GM23338 (cell line): Measurements from ENCODE around the gene NRCAM. TPM values are rescaled to one million over a fixed set of nuclear protein-coding genes. Genes with fewer than 3 reads are reported as not detected.

ENCODE experiments used
- ATAC-seq: fragments of 200-7000 bp; cut with Tn5 transposase; 3 replicates; pipeline ENCODE4 v1.9.1; 2020
- DNase-seq: peaks from one replicate; pipeline ENCODE4 v3.0.0-alpha.2; 2015; ENCODE audit warnings: low spot score
- H2AFZ ChIP-seq: fragments of 200-600 bp; sonication (generic); 2 replicates; pipeline ENCODE4 v1.8.0; 2016; ENCODE audit warnings: antibody characterized with exemption, mild to moderate bottlenecking, moderate library complexity
- H3F3A ChIP-seq: fragments of 200-600 bp; sonication (generic); replicated peaks from 2 replicates; pipeline ENCODE4 v1.8.0; 2017; ENCODE audit warnings: antibody characterized with exemption, mixed run types, low read depth
- H3K27ac ChIP-seq: fragments of 200-600 bp; sonication (generic); 2 replicates; pipeline ENCODE4 v1.6.1; 2016; ENCODE audit warnings: low read depth
- H3K27me3 ChIP-seq: fragments of 200-600 bp; sonication (generic); 2 replicates; pipeline ENCODE4 v1.8.0; 2016; ENCODE audit warnings: mild to moderate bottlenecking, mixed run types, moderate library complexity; ENCODE audit not compliant: insufficient read depth
- H3K36me3 ChIP-seq: fragments of 200-600 bp; sonication (generic); 2 replicates; pipeline ENCODE4 v1.8.0; 2016; ENCODE audit warnings: mild to moderate bottlenecking; ENCODE audit not compliant: insufficient read depth
- H3K4me1 ChIP-seq: fragments of 200-600 bp; sonication (generic); 2 replicates; pipeline ENCODE4 v1.8.0; 2016; ENCODE audit warnings: mild to moderate bottlenecking, moderate library complexity; ENCODE audit not compliant: insufficient read depth
- H3K4me2 ChIP-seq: fragments of 200-600 bp; sonication (generic); 2 replicates; pipeline ENCODE4 v1.7.1; 2017; ENCODE audit warnings: mixed run types
- H3K4me3 ChIP-seq: fragments of 200-600 bp; sonication (generic); 2 replicates; pipeline ENCODE4 v1.6.1; 2016; ENCODE audit warnings: mixed run types
- H3K79me2 ChIP-seq: fragments of 200-600 bp; sonication (generic); replicated peaks from 2 replicates; pipeline ENCODE4 v1.8.0; 2017; ENCODE audit warnings: mild to moderate bottlenecking; ENCODE audit not compliant: insufficient read depth
- H3K9me2 ChIP-seq: fragments of 200-600 bp; sonication (generic); 2 replicates; pipeline ENCODE4 v1.8.0; 2017; ENCODE audit not compliant: insufficient read depth
- H4K20me1 ChIP-seq: fragments of 200-600 bp; sonication (generic); replicated peaks from 2 replicates; pipeline ENCODE4 v1.8.0; 2017; ENCODE audit warnings: mild to moderate bottlenecking; ENCODE audit not compliant: insufficient read depth
- H3K27ac Mint-ChIP-seq: 2 replicates; pipeline ENCODE4 v1.8.0; 2020; ENCODE audit warnings: inconsistent platforms, mild to moderate bottlenecking, moderate library complexity, mixed read lengths
- H3K27me3 Mint-ChIP-seq: 3 replicates; pipeline ENCODE4 v1.8.0; 2022; ENCODE audit warnings: low read depth, mild to moderate bottlenecking, moderate library complexity, mixed read lengths, inconsistent platforms; ENCODE audit not compliant: insufficient read depth, poor library complexity
- H3K36me3 Mint-ChIP-seq: 3 replicates; pipeline ENCODE4 v1.8.0; 2021; ENCODE audit warnings: low read depth, mild to moderate bottlenecking, inconsistent platforms, moderate library complexity, mixed read lengths
- H3K4me1 Mint-ChIP-seq: 3 replicates; pipeline ENCODE4 v1.8.0; 2020; ENCODE audit warnings: mild to moderate bottlenecking, inconsistent platforms, mixed read lengths
- H3K4me3 Mint-ChIP-seq: 3 replicates; pipeline ENCODE4 v1.8.0; 2021; ENCODE audit warnings: moderate library complexity, mild to moderate bottlenecking, inconsistent platforms, mixed read lengths
- H3K9me3 Mint-ChIP-seq: 3 replicates; pipeline ENCODE4 v1.8.0; 2020; ENCODE audit warnings: moderate library complexity, mild to moderate bottlenecking, inconsistent platforms, mixed read lengths
- CTCF ChIP-seq, 2 experiments: fragments of 200-600 bp in 1 of 2; sonication (generic) in 1 of 2; conservative IDR thresholded peaks; 2 replicates each; pipeline versions ENCODE4 v1.5.1 to v1.6.1; 2016 to 2017; ENCODE audit warnings: antibody characterized with exemption in 2 of 2, low read depth in 2 of 2, mild to moderate bottlenecking in 2 of 2, moderate library complexity in 1 of 2
- EZH2 ChIP-seq: fragments of 200-600 bp; sonication (generic); IDR thresholded peaks from one replicate; pipeline ENCODE4 v1.8.0; 2017; ENCODE audit warnings: antibody characterized with exemption, mild to moderate bottlenecking, low read depth; ENCODE audit not compliant: unreplicated experiment
- JUNB ChIP-seq: IDR thresholded peaks from one replicate; pipeline ENCODE4 v1.6.1; 2016; ENCODE audit warnings: antibody characterized with exemption; ENCODE audit not compliant: unreplicated experiment
- NANOG ChIP-seq: IDR thresholded peaks from 2 replicates; pipeline ENCODE4 v1.6.1; 2016; ENCODE audit warnings: antibody characterized with exemption, borderline replicate concordance
- STAT1 ChIP-seq: IDR thresholded peaks from one replicate; pipeline ENCODE4 v1.6.1; 2016; ENCODE audit warnings: antibody characterized with exemption; ENCODE audit not compliant: unreplicated experiment
- ZNF114 ChIP-seq: fragments of 250-450 bp; sonication (Bioruptor Pico); IDR thresholded peaks from 2 replicates; pipeline ENCODE4 v1.5.0; 2020; ENCODE audit warnings: mild to moderate bottlenecking, moderate library complexity
- ZNF331 ChIP-seq: fragments of 250-450 bp; sonication (Bioruptor Pico); IDR thresholded peaks from 2 replicates; pipeline ENCODE4 v1.5.0; 2020; ENCODE audit warnings: low read depth, mild to moderate bottlenecking, moderate library complexity
- polyA plus RNA-seq: library from polyadenylated mRNA; unstranded; fragments of >200 nt; fragmentation: Nextera tagmentation; extraction: Ambion mirVana; gene quantifications from 2 replicates; pipeline ENCODE4 v1.2.1, GENCODE V29; 2016
- total RNA-seq: library from RNA; depleted of rRNA; stranded (reverse); fragments of >200 nt; shearing (Covaris generic); gene quantifications from 2 replicates; pipeline ENCODE4 v1.2.3, GENCODE V29; 2014
- TF ChIP-seq, protein P1 (sequence below): IDR thresholded peaks from one replicate; pipeline ENCODE4 v1.6.1; 2018; ENCODE audit warnings: antibody characterized with exemption; ENCODE audit not compliant: unreplicated experiment

Gene NRCAM
- total and polyA plus RNA-seq, 2 experiments from 2014 or later = 2.5 to 6.8 TPM

- no peaks in the 10 kb centered on the region for H3K9me3 Mint-ChIP-seq
- H3K27ac Mint-ChIP-seq = no peak overlapping the region
- H3K4me1 ChIP-seq = peaks cover 19% of the 10 kb centered on the region
- ATAC-seq (no peak), DNase-seq (peak; percentile 67)
- H3K4me3 Mint-ChIP-seq = no peak overlapping the region; the same call in 2 of the 3 replicates
- H3K9me2 ChIP-seq = no peaks in the 10 kb centered on the region
- no peak overlapping the region for H3K27ac ChIP-seq
- no peak overlapping the region for H3K4me2 ChIP-seq
- no peak overlapping the region for H3K4me3 ChIP-seq
- H2AFZ ChIP-seq = no peak overlapping the region
- peaks cover 29% of the 10 kb centered on the region for H3K4me1 Mint-ChIP-seq
- H3F3A ChIP-seq = 0 out of 2 replicates have a peak, but pooled peaks cover 2% of the 10 kb centered on the region
- peak; percentile 64 to 71 for TF ChIP-seq CTCF (conservative IDR thresholded peaks at IDR 0.05; ENCODE audit: low read depth in 2 of 2)
- TF ChIP-seq ZNF114 (CRISPR knock-in tag) = no peak
- peaks cover 14% of the 10 kb centered on the region for H4K20me1 ChIP-seq
- H3K36me3 ChIP-seq = no peaks in the 10 kb centered on the region
- H3K36me3 Mint-ChIP-seq = no peaks in the 10 kb centered on the region; the same call in 2 of the 3 replicates
- H3K27me3 ChIP-seq = peaks cover 44% of the 10 kb centered on the region
- no peaks in the 10 kb centered on the region for H3K79me2 ChIP-seq
- peaks cover 24% of the 10 kb centered on the region for H3K27me3 Mint-ChIP-seq
Measured at GRCh38 chr7:108452707-108453106, 3.5 kb downstream of the NRCAM start.

DNA sequence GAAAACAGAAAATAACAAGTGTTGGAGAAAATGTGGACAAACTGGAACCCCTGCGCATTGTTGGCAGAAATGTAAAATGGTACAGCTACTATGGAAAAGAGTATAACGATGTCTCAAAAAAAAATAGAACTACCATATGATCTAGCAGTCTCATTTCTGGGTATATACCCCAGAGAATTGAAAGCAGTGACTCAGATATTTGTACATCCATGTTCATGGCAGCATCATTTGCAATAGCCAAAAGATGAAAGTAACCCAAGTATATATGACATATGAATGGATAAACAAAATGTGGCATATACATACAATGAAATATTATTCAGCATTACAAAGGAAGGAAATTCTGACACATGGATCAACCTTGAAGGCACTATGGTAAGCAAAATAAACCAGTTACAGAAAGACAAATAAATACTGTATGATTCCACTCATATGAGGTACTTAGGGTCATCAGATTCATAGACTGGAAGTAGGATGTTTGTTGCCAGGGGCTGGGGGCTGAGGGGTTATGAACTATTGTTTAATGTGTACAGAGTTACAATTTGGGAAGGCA is 4.9 kb downstream of the NRCAM start:
- ATAC-seq (no peak), DNase-seq (no peak)
- Mint-ChIP-seq H3K9me3 (no peaks in the 10 kb centered on the region), H3K36me3 (no peaks in the 10 kb centered on the region), H3K4me1 (peaks cover 19% of the 10 kb centered on the region), H3K27me3 (peaks cover 13% of the 10 kb centered on the region), H3K27ac (no peak overlapping the region), H3K4me3 (no peak overlapping the region)
- H3K4me1 ChIP-seq = peaks cover 19% of the 10 kb centered on the region
- no peaks in the 10 kb centered on the region for H3K9me2 ChIP-seq
- no peaks in the 10 kb centered on the region for H3F3A ChIP-seq
- no peaks in the 10 kb centered on the region for H3K36me3 ChIP-seq
- H3K27me3 ChIP-seq = peaks cover 32% of the 10 kb centered on the region
- H4K20me1 ChIP-seq = peaks cover 14% of the 10 kb centered on the region
- no peak overlapping the region for H3K27ac ChIP-seq
- no peak overlapping the region for H3K4me3 ChIP-seq
- H2AFZ ChIP-seq = no peak overlapping the region
- no peaks in the 10 kb centered on the region for H3K79me2 ChIP-seq
- no peak overlapping the region for H3K4me2 ChIP-seq
- no peak for TF ChIP-seq CTCF (conservative IDR thresholded peaks at IDR 0.05; ENCODE audit: low read depth in 2 of 2)
- TF ChIP-seq, protein P1, sequence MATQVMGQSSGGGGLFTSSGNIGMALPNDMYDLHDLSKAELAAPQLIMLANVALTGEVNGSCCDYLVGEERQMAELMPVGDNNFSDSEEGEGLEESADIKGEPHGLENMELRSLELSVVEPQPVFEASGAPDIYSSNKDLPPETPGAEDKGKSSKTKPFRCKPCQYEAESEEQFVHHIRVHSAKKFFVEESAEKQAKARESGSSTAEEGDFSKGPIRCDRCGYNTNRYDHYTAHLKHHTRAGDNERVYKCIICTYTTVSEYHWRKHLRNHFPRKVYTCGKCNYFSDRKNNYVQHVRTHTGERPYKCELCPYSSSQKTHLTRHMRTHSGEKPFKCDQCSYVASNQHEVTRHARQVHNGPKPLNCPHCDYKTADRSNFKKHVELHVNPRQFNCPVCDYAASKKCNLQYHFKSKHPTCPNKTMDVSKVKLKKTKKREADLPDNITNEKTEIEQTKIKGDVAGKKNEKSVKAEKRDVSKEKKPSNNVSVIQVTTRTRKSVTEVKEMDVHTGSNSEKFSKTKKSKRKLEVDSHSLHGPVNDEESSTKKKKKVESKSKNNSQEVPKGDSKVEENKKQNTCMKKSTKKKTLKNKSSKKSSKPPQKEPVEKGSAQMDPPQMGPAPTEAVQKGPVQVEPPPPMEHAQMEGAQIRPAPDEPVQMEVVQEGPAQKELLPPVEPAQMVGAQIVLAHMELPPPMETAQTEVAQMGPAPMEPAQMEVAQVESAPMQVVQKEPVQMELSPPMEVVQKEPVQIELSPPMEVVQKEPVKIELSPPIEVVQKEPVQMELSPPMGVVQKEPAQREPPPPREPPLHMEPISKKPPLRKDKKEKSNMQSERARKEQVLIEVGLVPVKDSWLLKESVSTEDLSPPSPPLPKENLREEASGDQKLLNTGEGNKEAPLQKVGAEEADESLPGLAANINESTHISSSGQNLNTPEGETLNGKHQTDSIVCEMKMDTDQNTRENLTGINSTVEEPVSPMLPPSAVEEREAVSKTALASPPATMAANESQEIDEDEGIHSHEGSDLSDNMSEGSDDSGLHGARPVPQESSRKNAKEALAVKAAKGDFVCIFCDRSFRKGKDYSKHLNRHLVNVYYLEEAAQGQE = no peak
- TF ChIP-seq STAT1 = no peak
- TF ChIP-seq EZH2 = no peak
- TF ChIP-seq JUNB = no peak
- TF ChIP-seq ZNF331 (CRISPR knock-in tag) = no peak
- no peak for TF ChIP-seq NANOG
